ENCODE measurements around the gene KCTD19. TPM values are rescaled to one million over a fixed set of nuclear protein-coding genes. Genes with fewer than 3 reads are reported as not detected.

Gene KCTD19
- total RNA-seq, 4 donors from 2014 or later = under 0.01 TPM; not detected in 3

DNA sequence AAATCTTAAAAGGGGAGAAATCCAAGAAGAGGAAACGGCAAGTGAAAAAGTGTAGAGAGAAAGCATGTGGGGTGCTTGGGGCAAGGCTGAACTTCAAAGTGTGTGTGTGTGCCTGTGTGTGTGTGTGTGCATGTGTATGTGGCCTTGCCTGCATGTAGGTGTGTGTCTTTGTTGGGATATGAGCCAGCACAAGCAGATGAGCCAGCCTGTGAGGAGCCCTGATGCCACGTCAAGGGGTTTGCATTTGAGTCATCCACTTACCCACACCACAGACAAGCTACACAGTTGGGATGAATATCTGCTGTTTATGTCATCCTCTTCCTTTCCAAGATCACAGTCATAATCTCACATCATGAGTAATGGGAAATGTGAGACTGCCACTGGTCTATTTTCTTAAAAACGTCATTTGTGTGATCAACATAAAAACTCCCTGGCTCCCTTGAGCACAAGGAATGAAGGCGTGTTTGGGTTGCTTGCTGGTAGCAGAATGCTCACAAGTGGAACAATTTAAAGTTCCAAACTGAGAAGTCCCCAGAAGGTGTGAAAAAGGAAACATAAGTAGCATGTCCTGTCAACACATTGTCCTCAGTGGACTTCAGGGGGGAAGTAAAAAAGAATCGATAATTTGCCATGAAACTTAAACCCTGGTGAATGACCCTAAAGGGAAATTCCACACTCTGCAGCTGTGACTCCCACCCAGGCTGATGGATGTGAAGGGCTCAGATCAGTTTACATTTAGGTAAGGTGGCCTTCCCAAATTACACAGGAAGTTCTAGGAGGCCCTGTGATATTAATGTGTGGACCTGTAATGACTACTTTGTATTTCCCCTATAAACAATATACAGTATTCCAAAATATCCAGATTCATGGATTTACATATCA lies 14.7 kb downstream of the KCTD19 start:
- TF ChIP-seq, protein P1, sequence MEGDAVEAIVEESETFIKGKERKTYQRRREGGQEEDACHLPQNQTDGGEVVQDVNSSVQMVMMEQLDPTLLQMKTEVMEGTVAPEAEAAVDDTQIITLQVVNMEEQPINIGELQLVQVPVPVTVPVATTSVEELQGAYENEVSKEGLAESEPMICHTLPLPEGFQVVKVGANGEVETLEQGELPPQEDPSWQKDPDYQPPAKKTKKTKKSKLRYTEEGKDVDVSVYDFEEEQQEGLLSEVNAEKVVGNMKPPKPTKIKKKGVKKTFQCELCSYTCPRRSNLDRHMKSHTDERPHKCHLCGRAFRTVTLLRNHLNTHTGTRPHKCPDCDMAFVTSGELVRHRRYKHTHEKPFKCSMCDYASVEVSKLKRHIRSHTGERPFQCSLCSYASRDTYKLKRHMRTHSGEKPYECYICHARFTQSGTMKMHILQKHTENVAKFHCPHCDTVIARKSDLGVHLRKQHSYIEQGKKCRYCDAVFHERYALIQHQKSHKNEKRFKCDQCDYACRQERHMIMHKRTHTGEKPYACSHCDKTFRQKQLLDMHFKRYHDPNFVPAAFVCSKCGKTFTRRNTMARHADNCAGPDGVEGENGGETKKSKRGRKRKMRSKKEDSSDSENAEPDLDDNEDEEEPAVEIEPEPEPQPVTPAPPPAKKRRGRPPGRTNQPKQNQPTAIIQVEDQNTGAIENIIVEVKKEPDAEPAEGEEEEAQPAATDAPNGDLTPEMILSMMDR (IDR thresholded peaks at IDR 0.05; ENCODE audit: low read depth) = no peak

DNA sequence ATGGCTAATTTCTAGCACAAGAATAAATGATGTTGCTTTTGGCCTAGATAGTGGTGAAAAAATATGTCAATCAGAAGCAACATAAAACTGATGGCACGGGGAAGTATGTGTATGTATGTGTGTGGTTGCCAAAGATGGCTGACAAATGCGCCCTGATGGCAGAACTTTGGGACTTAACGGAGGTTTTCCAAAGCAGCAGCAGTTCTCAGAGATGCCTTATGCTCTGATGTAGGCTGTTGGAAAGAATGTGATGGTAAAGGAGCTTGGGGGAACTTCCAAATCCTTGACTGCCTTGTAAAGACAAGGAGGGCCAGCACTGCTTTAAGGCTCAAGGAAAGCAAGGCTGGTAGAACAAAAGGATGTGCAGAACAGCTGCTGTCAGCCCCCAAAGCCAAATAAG lies 16.0 kb downstream of the KCTD19 start:
- TF ChIP-seq, protein P1 (IDR thresholded peaks at IDR 0.05; ENCODE audit: low read depth) = no peak

DNA sequence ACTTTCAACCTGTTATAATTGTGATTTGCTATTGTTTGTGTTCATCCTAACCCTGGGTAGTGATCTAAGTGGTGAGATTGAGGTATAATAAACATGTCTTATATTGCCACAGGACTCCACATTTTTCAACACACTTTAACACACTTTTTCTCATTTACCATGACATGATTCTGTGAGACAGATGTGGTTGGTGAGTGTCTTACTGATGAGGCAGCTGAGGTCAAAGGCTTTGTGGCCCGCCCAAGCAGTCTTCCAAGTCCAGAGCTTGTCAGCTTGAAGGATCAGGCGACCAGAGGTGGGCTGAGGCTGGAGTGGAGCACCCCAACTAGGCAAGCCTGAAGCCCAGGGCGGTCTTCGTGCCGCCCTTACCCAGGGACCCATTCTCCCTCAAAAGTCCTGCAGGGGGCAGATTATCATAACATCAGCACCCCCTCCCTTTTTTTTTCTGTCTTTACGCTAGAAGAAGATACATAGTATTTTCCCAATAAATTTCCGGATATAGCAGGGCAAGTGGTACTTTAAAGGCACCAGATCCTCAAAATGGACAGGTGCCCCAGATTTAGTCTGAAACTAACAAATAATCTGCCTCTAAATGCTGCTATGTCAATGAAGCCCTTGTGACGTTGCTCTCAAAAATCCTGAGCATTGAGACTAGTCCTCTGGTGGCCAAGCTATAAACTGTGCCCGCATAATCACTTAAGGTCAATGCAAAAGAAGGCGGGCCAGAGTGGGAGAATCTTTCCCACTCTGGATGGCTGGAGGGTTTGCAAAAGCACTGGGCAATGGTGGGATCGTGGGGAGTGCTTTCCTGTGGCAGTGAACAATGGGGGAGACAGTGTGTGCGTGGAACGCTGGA lies 21.1 kb downstream of the KCTD19 start:
- TF ChIP-seq, protein P1 (IDR thresholded peaks at IDR 0.05; ENCODE audit: low read depth) = no peak

DNA sequence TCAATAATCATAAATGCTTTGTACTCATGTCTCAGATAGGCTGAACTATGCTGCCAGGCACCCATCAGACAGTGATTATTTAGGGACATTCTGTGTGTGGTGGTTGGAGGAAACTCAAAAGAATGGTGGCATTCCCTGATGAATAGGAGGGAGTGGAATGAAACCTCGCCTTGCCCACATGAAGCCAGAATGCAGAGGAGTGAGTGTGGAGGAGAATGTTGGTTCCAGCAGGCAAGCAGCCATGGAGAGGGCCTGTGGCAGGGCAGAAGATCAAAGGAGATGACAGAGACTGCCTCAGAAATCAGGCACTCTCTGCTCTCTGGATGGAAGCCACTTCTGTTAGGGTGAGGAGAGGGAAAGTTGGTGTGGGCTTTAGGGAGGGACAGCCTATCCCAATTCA lies 22.5 kb downstream of the KCTD19 start:
- TF ChIP-seq, protein P1 (IDR thresholded peaks at IDR 0.05; ENCODE audit: low read depth) = no peak

DNA sequence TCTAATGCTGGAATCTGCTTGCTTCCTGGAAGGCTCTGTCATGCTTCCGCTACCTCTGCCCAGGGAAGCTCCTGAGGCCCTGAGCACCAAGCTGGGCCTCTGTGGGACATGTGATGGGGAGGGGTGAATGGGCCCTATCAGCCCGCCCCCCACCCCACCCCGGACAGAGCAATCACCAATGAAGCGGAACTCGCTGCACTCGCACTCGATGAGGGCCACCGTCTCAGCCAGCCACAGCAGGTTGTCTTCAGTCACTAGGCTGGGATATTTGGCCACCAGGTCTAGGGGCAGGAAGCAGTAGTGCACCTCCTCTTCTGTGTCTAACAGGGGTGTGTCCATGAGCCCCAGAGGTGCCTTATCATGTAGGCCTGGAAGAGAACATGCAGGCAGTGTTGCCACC lies 23.6 kb downstream of the KCTD19 start:
- TF ChIP-seq, protein P1 (IDR thresholded peaks at IDR 0.05; ENCODE audit: low read depth) = no peak

DNA sequence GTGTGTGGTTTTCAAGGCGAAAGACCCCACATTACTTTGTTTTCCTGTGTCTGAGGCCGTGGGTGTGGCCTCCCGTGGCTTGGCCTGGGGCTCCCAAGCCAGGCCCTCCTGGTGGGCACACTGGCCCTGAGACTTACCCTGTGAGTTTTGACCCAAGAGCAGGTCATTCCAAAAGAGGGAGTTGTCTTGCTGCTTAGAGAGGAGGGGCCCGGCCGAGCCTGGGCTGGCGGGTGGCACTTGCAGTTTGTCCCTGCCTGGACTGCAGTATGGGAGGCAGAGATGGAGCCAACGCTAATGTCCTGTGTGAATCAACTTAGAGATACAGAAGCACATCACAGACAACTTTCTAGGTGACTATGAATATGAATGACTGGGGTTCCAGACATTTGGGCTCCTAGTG lies 24.5 kb downstream of the KCTD19 start:
- TF ChIP-seq, protein P1 (IDR thresholded peaks at IDR 0.05; ENCODE audit: low read depth) = no peak
